GM23338 (cell line): ENCODE measurements around the gene GRIA1. TPM values are rescaled to one million over a fixed set of nuclear protein-coding genes. Genes with fewer than 3 reads are reported as not detected.

Experiments
- ETS1 ChIP-seq: IDR thresholded peaks from 2 replicates; pipeline ENCODE4 v1.6.1; 2016; ENCODE audit warnings: antibody characterized with exemption
- EZH2phosphoT487 ChIP-seq: fragments of 200-600 bp; sonication (generic); IDR thresholded peaks from one replicate; pipeline ENCODE4 v1.8.1; 2018; ENCODE audit warnings: antibody characterized with exemption; ENCODE audit not compliant: unreplicated experiment
- ZNF462 ChIP-seq: fragments of 250-450 bp; sonication (Bioruptor Pico); IDR thresholded peaks from 2 replicates; pipeline ENCODE4 v1.5.0; 2020; ENCODE audit warnings: mild to moderate bottlenecking, moderate library complexity
- polyA plus RNA-seq: library from polyadenylated mRNA; unstranded; fragments of >200 nt; fragmentation: Nextera tagmentation; extraction: Ambion mirVana; gene quantifications from 2 replicates; pipeline ENCODE4 v1.2.1, GENCODE V29; 2016
- total RNA-seq: library from RNA; depleted of rRNA; stranded (reverse); fragments of >200 nt; shearing (Covaris generic); gene quantifications from 2 replicates; pipeline ENCODE4 v1.2.3, GENCODE V29; 2014
- TF ChIP-seq, protein P1 (sequence below): IDR thresholded peaks from one replicate; pipeline ENCODE4 v1.6.1; 2018; ENCODE audit warnings: antibody characterized with exemption; ENCODE audit not compliant: unreplicated experiment

The GRIA1 gene
- total and polyA plus RNA-seq, 2 experiments from 2014 or later, result 1.0 to 1.7 TPM

- no peak for TF ChIP-seq ZNF462 (CRISPR knock-in tag)
- TF ChIP-seq, protein P1, sequence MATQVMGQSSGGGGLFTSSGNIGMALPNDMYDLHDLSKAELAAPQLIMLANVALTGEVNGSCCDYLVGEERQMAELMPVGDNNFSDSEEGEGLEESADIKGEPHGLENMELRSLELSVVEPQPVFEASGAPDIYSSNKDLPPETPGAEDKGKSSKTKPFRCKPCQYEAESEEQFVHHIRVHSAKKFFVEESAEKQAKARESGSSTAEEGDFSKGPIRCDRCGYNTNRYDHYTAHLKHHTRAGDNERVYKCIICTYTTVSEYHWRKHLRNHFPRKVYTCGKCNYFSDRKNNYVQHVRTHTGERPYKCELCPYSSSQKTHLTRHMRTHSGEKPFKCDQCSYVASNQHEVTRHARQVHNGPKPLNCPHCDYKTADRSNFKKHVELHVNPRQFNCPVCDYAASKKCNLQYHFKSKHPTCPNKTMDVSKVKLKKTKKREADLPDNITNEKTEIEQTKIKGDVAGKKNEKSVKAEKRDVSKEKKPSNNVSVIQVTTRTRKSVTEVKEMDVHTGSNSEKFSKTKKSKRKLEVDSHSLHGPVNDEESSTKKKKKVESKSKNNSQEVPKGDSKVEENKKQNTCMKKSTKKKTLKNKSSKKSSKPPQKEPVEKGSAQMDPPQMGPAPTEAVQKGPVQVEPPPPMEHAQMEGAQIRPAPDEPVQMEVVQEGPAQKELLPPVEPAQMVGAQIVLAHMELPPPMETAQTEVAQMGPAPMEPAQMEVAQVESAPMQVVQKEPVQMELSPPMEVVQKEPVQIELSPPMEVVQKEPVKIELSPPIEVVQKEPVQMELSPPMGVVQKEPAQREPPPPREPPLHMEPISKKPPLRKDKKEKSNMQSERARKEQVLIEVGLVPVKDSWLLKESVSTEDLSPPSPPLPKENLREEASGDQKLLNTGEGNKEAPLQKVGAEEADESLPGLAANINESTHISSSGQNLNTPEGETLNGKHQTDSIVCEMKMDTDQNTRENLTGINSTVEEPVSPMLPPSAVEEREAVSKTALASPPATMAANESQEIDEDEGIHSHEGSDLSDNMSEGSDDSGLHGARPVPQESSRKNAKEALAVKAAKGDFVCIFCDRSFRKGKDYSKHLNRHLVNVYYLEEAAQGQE, result no peak
- TF ChIP-seq EZH2phosphoT487, result no peak
- no peak for TF ChIP-seq ETS1
These were observed 24.8 kb downstream of the GRIA1 start (continued) for GRCh38 chr5:153515301-153515700.
